K562 (cell line): ENCODE data around the gene C9orf50. TPM values are rescaled to one million over a fixed set of nuclear protein-coding genes. Genes with fewer than 3 reads are reported as not detected.

ENCODE experiments used
- DNMT1 ChIP-seq: fragments of 450-650 bp; IDR thresholded peaks from 2 replicates; pipeline ENCODE4 v1.6.1; 2016; ENCODE audit warnings: antibody characterized with exemption, mild to moderate bottlenecking
- ESRRB ChIP-seq: fragments of 250-450 bp; sonication (Bioruptor Pico); IDR thresholded peaks from 2 replicates; pipeline ENCODE4 v1.5.0; 2020; ENCODE audit warnings: mild to moderate bottlenecking, moderate library complexity, borderline replicate concordance
- ETV1 ChIP-seq: fragments of 450-650 bp; conservative IDR thresholded peaks from 2 replicates; pipeline ENCODE4 v1.6.1; 2016; ENCODE audit warnings: missing genetic modification characterization, control low read depth, low read depth, missing compliant biosample characterization
- FOXM1 ChIP-seq, 2 experiments: fragments of 450-650 bp in 1 of 2; sonication (generic) in 1 of 2; formaldehyde crosslinking in 1 of 2; IDR thresholded peaks; 2 replicates each; pipeline versions ENCODE4 v1.6.1 to v1.9.0; 2017 to 2022; ENCODE audit warnings: low read depth in 2 of 2, mild to moderate bottlenecking in 2 of 2, missing genetic modification reagents in 1 of 2, moderate library complexity in 1 of 2
- MAFK ChIP-seq: IDR thresholded peaks from 2 replicates; pipeline ENCODE4 v1.6.1; 2011; ENCODE audit warnings: low read length, improper control_type of control experiment
- PRMT5 ChIP-seq: sonication (generic); formaldehyde crosslinking; IDR thresholded peaks from 2 replicates; pipeline ENCODE4 v1.5.0; 2020; ENCODE audit warnings: missing genetic modification reagents
- RBFOX2 ChIP-seq: fragments of 200-400 bp; formaldehyde crosslinking; IDR thresholded peaks from 2 replicates; pipeline ENCODE4 v1.6.1; 2017; ENCODE audit warnings: low read depth, mild to moderate bottlenecking, low read length, moderate library complexity
- SAP30 ChIP-seq: fragments of 200-600 bp; sonication (generic); IDR thresholded peaks from 2 replicates; pipeline ENCODE4 v1.6.1; 2012; ENCODE audit warnings: borderline replicate concordance, low read depth, mild to moderate bottlenecking, moderate library complexity, low read length, control low read depth, inconsistent platforms; ENCODE audit not compliant: insufficient read depth, poor library complexity, severe bottlenecking
- SLC30A9 ChIP-seq: fragments of 250-450 bp; sonication (Bioruptor Pico); IDR thresholded peaks from 2 replicates; pipeline ENCODE4 v1.8.0; 2022; ENCODE audit warnings: mild to moderate bottlenecking, moderate library complexity
- SMARCA4 ChIP-seq: fragments of 450-650 bp; IDR thresholded peaks from 2 replicates; pipeline ENCODE4 v1.6.1; 2016
- ZNF174 ChIP-seq: fragments of 250-450 bp; sonication (Bioruptor Pico); IDR thresholded peaks from 2 replicates; pipeline ENCODE4 v1.4.0; 2020; ENCODE audit warnings: mild to moderate bottlenecking
- ZNF436 ChIP-seq: fragments of 250-450, 450-650 bp; sonication (Bioruptor Pico); formaldehyde crosslinking; IDR thresholded peaks from 2 replicates; pipeline ENCODE4 v1.7.0; 2020; ENCODE audit warnings: mild to moderate bottlenecking
- ZNF444 ChIP-seq: fragments of 250-450 bp; sonication (Bioruptor Pico); IDR thresholded peaks from 2 replicates; pipeline ENCODE4 v1.4.0; 2020; ENCODE audit warnings: mild to moderate bottlenecking, moderate library complexity
- ZNF707 ChIP-seq: fragments of 250-450 bp; sonication (Bioruptor Pico); conservative IDR thresholded peaks from 2 replicates; pipeline ENCODE4 v1.8.0; 2022; ENCODE audit warnings: inconsistent platforms, mild to moderate bottlenecking, moderate library complexity
- ZNF75A ChIP-seq: fragments of 450-650 bp; formaldehyde crosslinking; IDR thresholded peaks from 2 replicates; pipeline ENCODE4 v1.4.0; 2020; ENCODE audit warnings: mild to moderate bottlenecking
- polyA plus RNA-seq, 8 experiments: library from polyadenylated mRNA; depleted of rRNA in 4 of 8; stranded (reverse) in 5 of 8; unstranded in 3 of 8; fragments of >200 nt; fragmentation: Nextera tagmentation in 2 of 8; fragmentation: Illumina TruSeq in 1 of 8; extraction: Ambion mirVana in 2 of 8; extraction: Trizol in 1 of 8; gene quantifications; 2 replicates each; pipeline versions ENCODE4 v1.2.1 to v1.2.3, GENCODE V29; 2011 to 2014; ENCODE audit warnings: inconsistent platforms in 1 of 8, missing spikeins in 1 of 8
- total RNA-seq, 7 experiments: library from RNA; depleted of rRNA in 6 of 7; stranded (reverse); fragments of >200 nt in 6 of 7; fragmentation: Illumina TruSeq in 2 of 7; extraction: Trizol in 2 of 7; gene quantifications; 2 replicates each; pipeline versions ENCODE4 v1.2.1 to v1.2.3, GENCODE V29; 2011 to 2021; ENCODE audit warnings: low replicate concordance in 1 of 7
- TF ChIP-seq, protein P1 (sequence below): fragments of 200-800 bp; sonication (Bioruptor generic); IDR thresholded peaks from 2 replicates; pipeline ENCODE4 v1.6.1; 2017; ENCODE audit warnings: missing genetic modification characterization, missing compliant biosample characterization
- TF ChIP-seq, protein P2 (sequence below): fragments of 250-450 bp; sonication (Bioruptor Pico); IDR thresholded peaks from 2 replicates; pipeline ENCODE4 v1.4.0; 2020; ENCODE audit warnings: mild to moderate bottlenecking
- TF ChIP-seq, protein P3 (sequence below): sonication (generic); formaldehyde crosslinking; IDR thresholded peaks from 2 replicates; pipeline ENCODE4 v1.8.1; 2023; ENCODE audit warnings: missing genetic modification reagents, mild to moderate bottlenecking, borderline replicate concordance
- TF ChIP-seq, protein P4 (sequence below), 2 experiments: fragments of 450-650 bp in 1 of 2; sonication (generic) in 1 of 2; formaldehyde crosslinking in 1 of 2; IDR thresholded peaks in 1 of 2; conservative IDR thresholded peaks in 1 of 2; 2 replicates each; pipeline versions ENCODE4 v1.6.1 to v1.8.1; 2016 to 2023; ENCODE audit warnings: mild to moderate bottlenecking in 2 of 2, moderate library complexity in 2 of 2, inconsistent platforms in 1 of 2, missing genetic modification reagents in 1 of 2

The C9orf50 gene
- total and polyA plus RNA-seq, 9 of the 15 experiments (the other 6 are each of a cell fraction or from before 2014, with no cell fraction given), result not detected

DNA sequence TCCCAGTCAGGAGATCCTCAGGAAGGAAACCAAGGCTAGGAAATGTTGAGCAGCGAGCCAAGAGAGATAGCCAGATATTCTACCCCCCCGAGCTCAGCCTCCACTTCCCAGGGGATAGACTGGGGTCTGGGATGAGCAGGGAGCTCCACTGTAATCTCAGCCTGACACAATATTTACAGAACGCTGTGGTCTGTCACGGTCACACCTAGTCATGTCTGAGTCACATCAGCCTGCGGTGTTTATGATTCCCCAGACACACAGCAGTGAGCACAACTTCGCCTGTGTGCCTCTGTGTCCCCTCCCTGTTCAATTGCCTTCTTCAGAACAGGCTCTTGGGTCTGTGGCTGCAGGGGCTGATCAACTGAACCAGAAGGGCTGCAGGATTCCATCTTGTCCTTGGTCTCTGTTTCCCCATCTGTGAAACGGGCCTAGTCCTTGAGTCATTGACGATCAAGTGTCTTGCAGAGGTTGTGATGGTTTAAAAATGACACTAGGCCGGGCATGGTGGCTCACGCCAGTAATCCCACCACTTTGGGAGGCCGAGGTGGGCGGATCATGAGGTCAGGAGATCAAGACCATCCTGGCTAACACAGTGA lies 36.0 kb upstream of the C9orf50 start (continued):
- no peak for TF ChIP-seq ZNF174 (CRISPR knock-in tag)
- no peak for TF ChIP-seq ZNF436 (CRISPR knock-in tag)
- TF ChIP-seq, protein P1, sequence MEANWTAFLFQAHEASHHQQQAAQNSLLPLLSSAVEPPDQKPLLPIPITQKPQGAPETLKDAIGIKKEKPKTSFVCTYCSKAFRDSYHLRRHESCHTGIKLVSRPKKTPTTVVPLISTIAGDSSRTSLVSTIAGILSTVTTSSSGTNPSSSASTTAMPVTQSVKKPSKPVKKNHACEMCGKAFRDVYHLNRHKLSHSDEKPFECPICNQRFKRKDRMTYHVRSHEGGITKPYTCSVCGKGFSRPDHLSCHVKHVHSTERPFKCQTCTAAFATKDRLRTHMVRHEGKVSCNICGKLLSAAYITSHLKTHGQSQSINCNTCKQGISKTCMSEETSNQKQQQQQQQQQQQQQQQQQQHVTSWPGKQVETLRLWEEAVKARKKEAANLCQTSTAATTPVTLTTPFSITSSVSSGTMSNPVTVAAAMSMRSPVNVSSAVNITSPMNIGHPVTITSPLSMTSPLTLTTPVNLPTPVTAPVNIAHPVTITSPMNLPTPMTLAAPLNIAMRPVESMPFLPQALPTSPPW (CRISPR knock-in tag), result peak; percentile 35; the same call in 1 of the 2 replicates
- TF ChIP-seq ZNF444, result no peak
- TF ChIP-seq, protein P2, sequence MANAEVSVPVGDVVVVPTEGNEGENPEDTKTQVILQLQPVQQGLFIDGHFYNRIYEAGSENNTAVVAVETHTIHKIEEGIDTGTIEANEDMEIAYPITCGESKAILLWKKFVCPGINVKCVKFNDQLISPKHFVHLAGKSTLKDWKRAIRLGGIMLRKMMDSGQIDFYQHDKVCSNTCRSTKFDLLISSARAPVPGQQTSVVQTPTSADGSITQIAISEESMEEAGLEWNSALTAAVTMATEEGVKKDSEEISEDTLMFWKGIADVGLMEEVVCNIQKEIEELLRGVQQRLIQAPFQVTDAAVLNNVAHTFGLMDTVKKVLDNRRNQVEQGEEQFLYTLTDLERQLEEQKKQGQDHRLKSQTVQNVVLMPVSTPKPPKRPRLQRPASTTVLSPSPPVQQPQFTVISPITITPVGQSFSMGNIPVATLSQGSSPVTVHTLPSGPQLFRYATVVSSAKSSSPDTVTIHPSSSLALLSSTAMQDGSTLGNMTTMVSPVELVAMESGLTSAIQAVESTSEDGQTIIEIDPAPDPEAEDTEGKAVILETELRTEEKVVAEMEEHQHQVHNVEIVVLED, result no peak
- no peak for TF ChIP-seq FOXM1 (IDR thresholded peaks at IDR 0.05; ENCODE audit: low read depth)
- TF ChIP-seq FOXM1 (CRISPR knock-in tag; IDR thresholded peaks at IDR 0.05; ENCODE audit: low read depth), result no peak
- no peak for TF ChIP-seq MAFK
- TF ChIP-seq, protein P3, sequence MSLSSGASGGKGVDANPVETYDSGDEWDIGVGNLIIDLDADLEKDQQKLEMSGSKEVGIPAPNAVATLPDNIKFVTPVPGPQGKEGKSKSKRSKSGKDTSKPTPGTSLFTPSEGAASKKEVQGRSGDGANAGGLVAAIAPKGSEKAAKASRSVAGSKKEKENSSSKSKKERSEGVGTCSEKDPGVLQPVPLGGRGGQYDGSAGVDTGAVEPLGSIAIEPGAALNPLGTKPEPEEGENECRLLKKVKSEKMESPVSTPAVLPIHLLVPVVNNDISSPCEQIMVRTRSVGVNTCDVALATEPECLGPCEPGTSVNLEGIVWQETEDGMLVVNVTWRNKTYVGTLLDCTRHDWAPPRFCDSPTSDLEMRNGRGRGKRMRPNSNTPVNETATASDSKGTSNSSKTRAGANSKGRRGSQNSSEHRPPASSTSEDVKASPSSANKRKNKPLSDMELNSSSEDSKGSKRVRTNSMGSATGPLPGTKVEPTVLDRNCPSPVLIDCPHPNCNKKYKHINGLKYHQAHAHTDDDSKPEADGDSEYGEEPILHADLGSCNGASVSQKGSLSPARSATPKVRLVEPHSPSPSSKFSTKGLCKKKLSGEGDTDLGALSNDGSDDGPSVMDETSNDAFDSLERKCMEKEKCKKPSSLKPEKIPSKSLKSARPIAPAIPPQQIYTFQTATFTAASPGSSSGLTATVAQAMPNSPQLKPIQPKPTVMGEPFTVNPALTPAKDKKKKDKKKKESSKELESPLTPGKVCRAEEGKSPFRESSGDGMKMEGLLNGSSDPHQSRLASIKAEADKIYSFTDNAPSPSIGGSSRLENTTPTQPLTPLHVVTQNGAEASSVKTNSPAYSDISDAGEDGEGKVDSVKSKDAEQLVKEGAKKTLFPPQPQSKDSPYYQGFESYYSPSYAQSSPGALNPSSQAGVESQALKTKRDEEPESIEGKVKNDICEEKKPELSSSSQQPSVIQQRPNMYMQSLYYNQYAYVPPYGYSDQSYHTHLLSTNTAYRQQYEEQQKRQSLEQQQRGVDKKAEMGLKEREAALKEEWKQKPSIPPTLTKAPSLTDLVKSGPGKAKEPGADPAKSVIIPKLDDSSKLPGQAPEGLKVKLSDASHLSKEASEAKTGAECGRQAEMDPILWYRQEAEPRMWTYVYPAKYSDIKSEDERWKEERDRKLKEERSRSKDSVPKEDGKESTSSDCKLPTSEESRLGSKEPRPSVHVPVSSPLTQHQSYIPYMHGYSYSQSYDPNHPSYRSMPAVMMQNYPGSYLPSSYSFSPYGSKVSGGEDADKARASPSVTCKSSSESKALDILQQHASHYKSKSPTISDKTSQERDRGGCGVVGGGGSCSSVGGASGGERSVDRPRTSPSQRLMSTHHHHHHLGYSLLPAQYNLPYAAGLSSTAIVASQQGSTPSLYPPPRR (CRISPR knock-in tag), result no peak
- TF ChIP-seq, protein P4, sequence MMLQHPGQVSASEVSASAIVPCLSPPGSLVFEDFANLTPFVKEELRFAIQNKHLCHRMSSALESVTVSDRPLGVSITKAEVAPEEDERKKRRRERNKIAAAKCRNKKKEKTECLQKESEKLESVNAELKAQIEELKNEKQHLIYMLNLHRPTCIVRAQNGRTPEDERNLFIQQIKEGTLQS (IDR thresholded peaks at IDR 0.05), result peak; percentile 74
- TF ChIP-seq, protein P4 (CRISPR knock-in tag; conservative IDR thresholded peaks at IDR 0.05), result no peak
- no peak for TF ChIP-seq ESRRB (CRISPR knock-in tag)
- TF ChIP-seq ZNF75A (CRISPR knock-in tag), result no peak
- TF ChIP-seq RBFOX2, result no peak
- no peak for TF ChIP-seq ETV1 (tag)
- no peak for TF ChIP-seq SLC30A9 (CRISPR knock-in tag)
- TF ChIP-seq SMARCA4, result peak; percentile 75
- TF ChIP-seq SAP30, result no peak
- no peak for TF ChIP-seq PRMT5 (CRISPR knock-in tag)
- no peak for TF ChIP-seq DNMT1
- no peak for TF ChIP-seq ZNF707
